ENCODE measurements around the gene C10orf90.

C10orf90 gene

DNA sequence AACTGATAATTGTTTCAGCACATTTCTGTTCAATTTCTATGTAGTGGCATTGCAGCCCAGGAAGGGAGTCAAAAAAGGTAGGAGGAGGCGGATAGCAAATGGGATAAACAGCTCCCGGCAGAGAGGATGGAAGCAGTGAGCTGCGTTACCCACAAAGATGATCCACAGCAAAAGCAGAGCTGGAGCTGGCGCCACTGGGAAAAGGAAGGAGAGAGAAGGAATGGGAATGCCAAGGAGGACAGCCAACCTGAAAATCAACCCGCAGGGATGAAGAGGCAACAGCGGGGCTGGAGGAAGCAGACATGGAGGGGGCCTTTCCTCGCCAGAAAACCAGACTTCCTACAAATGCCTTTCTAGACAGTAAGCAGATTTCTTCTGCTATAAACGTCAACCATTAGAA is 199.5 kb downstream of the C10orf90 start:
- no peaks in the 10 kb centered on the region for H3K27me3 ChIP-seq (ENCODE audit: low read depth)
- H3K36me3 ChIP-seq (replicated peaks) = no peaks in the 10 kb centered on the region
- no peaks in the 10 kb centered on the region for H3K9me3 ChIP-seq
- H3K4me1 ChIP-seq = no peaks in the 10 kb centered on the region
- no peak overlapping the region for H3K4me3 ChIP-seq
- no peak for DNase-seq (ENCODE audit: low spot score in 2 of 2)
- in situ Hi-C loops (cut with MboI; ENCODE audit: low sequenced_read_pairs) = no loop called here

DNA sequence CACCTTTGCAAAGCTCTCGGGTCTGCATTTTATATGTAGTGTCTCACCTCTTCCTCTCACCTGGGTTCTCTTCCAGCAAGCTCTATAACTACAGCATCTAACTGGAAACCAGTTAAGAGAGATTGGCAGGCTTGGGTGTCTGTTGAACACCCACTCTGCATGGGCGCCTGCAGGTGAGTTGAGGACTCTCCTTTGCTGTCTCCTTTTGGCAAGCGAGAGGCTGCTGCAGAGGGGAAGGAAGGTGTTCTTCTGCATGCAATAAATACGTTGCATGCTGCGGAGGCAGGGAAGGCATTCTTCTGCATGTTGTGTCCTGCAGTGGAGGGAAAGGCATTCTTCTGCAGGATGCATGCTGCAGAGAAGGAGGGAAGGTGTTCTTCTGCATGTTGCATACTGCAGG is 200.8 kb downstream of the C10orf90 start:
- in situ Hi-C loops (cut with MboI; ENCODE audit: low sequenced_read_pairs) = no loop called here
- H3K27me3 ChIP-seq (ENCODE audit: low read depth) = no peaks in the 10 kb centered on the region
- H3K4me1 ChIP-seq = no peaks in the 10 kb centered on the region
- H3K36me3 ChIP-seq (replicated peaks) = no peaks in the 10 kb centered on the region
- no peaks in the 10 kb centered on the region for H3K9me3 ChIP-seq
- DNase-seq (ENCODE audit: low spot score in 2 of 2) = no peak
- no peak overlapping the region for H3K4me3 ChIP-seq

DNA sequence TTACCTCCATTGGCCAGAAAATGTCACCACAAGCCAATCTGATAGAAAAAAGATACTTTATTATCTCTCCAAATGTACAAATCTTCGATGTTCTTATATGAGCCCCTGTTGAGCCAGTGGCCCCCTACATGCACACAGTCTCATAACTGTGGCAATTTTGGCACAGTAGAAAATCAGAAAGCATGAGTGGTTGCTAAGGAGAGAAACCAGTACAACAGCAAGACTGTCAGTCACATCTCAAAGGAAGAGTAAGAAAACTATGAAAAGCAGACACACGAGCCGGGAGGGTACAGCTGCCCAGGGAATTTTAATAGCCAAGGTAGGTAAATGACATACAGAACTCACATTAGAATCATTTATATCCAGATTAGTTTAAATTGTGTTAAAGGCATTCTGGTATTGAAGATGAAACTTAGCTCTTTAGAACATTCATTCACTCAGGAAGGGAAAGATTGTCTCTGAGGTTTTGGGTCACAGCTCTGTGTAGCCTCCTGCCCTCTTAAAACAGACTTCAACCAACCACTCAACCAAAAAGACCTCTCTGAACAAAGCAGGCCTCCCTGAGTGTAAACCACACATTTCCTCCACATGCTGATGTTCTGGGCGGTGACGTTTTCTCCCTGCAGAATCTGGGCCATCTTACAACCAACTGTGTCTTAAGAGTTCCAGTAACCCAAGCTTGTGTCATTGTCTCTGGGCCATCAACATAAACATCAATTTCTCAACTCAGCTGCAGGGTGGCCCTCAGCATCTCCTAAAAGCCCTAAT is 201.4 kb downstream of the C10orf90 start:
- Histone ChIP-seq H3K36me3 (replicated peaks) (no peaks in the 10 kb centered on the region), H3K4me3 (no peak overlapping the region), H3K27me3 (ENCODE audit: low read depth) (no peaks in the 10 kb centered on the region), H3K9me3 (no peaks in the 10 kb centered on the region), H3K4me1 (no peaks in the 10 kb centered on the region)
- in situ Hi-C loops (cut with MboI; ENCODE audit: low sequenced_read_pairs) = no loop called here
- no peak for DNase-seq (ENCODE audit: low spot score in 2 of 2)

DNA sequence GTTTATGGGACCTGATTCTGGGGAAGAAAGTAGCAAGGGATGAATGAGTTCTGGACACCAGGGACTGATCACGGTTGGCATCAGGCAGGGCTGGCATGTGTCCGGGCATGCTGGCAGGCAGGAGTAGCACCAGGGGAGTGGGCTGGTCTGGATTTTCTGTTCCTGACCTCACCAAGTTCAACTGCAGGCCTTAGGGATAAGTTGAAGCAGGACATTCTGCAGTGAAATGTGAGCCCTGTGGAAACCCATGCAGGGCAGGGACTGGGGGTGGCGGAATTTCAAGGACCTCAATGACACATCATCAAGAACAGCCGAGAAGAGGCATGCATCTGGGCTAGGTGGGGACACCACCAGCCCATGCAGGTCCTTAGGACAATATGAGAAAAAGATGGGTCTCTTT is 202.0 kb downstream of the C10orf90 start:
- Histone ChIP-seq H3K9me3 (no peaks in the 10 kb centered on the region), H3K4me1 (no peaks in the 10 kb centered on the region), H3K4me3 (no peak overlapping the region), H3K36me3 (replicated peaks) (no peaks in the 10 kb centered on the region), H3K27me3 (ENCODE audit: low read depth) (no peaks in the 10 kb centered on the region)
- DNase-seq (ENCODE audit: low spot score in 2 of 2) = no peak
- in situ Hi-C loops (cut with MboI; ENCODE audit: low sequenced_read_pairs) = no loop called here

DNA sequence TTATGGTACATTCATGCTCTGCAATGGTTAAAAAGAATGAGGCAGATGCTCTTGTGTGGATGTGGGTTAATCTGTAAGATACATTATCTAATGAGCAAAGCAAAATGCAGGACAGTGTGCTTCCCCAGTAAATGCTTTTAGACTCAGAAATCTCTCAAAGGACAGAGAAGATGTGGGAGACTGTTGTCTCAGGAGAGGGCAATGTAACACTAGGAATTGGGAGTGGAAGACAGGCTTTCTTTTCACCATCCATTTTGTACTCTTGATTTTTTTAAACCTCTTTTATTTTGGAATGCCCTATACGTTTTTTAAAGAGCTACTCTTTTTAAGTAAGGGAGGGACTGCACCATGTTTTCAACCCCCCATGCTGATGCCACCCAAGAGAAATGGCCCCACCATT is 204.7 kb downstream of the C10orf90 start:
- no peak for DNase-seq (ENCODE audit: low spot score in 2 of 2)
- H3K9me3 ChIP-seq = no peaks in the 10 kb centered on the region
- H3K4me3 ChIP-seq = no peak overlapping the region
- in situ Hi-C loops (cut with MboI; ENCODE audit: low sequenced_read_pairs) = no loop called here
- H3K4me1 ChIP-seq = no peaks in the 10 kb centered on the region
- H3K36me3 ChIP-seq (replicated peaks) = no peaks in the 10 kb centered on the region
- no peaks in the 10 kb centered on the region for H3K27me3 ChIP-seq (ENCODE audit: low read depth)

DNA sequence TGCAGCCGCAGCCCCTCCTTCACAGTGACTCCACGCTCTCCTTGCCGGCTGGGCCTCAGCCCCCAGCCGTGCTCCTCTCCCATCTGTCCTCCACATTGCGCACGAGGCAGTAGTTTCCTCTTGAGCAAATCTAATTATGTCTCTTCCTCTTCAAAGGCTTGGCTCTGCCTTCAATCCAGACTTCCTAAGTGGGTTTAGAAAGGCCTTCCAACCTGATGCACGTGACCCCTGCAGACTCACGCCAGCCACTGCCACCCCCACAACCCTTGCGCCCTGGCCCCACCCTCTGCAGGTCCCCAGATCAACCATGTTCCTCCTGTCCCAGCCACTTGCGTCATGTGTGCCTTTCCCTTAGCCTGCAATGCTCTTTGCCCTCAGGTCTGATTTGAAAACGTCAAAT is 207.2 kb downstream of the C10orf90 start:
- no peak overlapping the region for H3K4me3 ChIP-seq
- DNase-seq (ENCODE audit: low spot score in 2 of 2) = no peak
- in situ Hi-C loops (cut with MboI; ENCODE audit: low sequenced_read_pairs) = no loop called here
- H3K9me3 ChIP-seq = no peaks in the 10 kb centered on the region
- no peaks in the 10 kb centered on the region for H3K36me3 ChIP-seq (replicated peaks)
- no peaks in the 10 kb centered on the region for H3K4me1 ChIP-seq
- H3K27me3 ChIP-seq (ENCODE audit: low read depth) = no peaks in the 10 kb centered on the region

DNA sequence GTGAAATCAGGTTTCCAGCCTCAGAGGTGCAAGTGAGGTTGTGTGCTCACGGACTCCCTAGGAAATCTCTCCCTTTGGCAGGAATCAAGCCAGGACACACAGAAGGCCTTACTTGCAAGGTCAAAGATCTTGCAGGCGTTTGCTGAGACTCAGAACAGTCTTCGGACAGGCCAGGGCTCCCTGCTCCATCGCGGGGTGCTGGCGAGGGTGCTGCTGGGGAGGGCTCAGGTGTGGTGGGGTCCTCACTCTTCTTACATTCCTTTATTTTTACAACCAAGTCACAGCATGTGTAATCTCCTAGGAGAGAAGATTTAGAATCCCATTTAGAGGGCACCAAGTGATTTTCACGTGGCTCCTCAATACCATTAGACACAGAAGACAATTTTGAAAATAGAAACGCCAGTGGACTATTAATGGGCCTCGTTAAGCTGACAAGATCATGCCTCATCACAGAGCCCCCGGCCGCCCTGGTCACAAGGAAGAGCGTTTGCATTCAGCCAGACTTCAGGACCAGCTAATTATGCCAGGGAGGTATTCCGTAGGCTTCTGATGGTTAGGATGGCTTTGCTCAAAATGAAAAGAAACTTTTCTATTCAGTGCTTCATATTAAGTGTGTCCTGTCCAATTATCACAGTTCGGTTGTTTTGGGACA is 209.1 kb downstream of the C10orf90 start:
- no peak for DNase-seq (ENCODE audit: low spot score in 2 of 2)
- H3K27me3 ChIP-seq (ENCODE audit: low read depth) = no peaks in the 10 kb centered on the region
- H3K4me1 ChIP-seq = no peaks in the 10 kb centered on the region
- H3K36me3 ChIP-seq (replicated peaks) = no peaks in the 10 kb centered on the region
- H3K4me3 ChIP-seq = no peak overlapping the region
- H3K9me3 ChIP-seq = no peaks in the 10 kb centered on the region
- in situ Hi-C loops (cut with MboI; ENCODE audit: low sequenced_read_pairs) = no loop called here

DNA sequence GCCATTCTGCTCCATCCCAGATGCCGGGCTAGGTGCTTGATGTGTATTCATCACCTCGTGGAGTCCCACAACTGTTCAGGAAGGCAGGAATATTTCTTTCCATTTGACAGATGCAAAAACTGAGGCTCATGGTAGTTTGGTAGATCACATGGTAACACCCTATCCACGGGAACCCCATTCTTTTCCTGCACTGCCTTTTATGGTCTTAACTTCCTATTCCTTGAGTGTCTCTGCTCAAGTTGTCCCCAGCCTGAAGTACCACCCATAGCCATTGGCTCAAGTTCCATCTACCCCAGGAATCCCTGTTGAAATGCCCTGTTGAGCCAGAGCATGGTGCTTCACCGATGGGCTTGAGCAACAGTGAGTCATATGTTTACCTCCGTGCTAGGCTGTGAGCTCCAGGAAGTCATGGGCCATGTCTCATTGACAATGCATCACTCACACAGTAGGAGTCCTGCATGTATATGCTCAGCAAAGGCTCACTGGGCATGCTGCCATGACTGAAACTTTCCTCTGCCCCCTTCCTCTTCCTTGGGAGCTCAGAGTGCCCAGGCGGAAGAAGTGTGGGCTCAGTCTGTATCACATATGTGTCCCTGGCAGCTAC is 210.5 kb downstream of the C10orf90 start:
- Histone ChIP-seq H3K27me3 (ENCODE audit: low read depth) (no peaks in the 10 kb centered on the region), H3K4me3 (no peak overlapping the region), H3K36me3 (replicated peaks) (no peaks in the 10 kb centered on the region), H3K9me3 (no peaks in the 10 kb centered on the region), H3K4me1 (no peaks in the 10 kb centered on the region)
- no peak for DNase-seq (ENCODE audit: low spot score in 2 of 2)
- in situ Hi-C loops (cut with MboI; ENCODE audit: low sequenced_read_pairs) = no loop called here

DNA sequence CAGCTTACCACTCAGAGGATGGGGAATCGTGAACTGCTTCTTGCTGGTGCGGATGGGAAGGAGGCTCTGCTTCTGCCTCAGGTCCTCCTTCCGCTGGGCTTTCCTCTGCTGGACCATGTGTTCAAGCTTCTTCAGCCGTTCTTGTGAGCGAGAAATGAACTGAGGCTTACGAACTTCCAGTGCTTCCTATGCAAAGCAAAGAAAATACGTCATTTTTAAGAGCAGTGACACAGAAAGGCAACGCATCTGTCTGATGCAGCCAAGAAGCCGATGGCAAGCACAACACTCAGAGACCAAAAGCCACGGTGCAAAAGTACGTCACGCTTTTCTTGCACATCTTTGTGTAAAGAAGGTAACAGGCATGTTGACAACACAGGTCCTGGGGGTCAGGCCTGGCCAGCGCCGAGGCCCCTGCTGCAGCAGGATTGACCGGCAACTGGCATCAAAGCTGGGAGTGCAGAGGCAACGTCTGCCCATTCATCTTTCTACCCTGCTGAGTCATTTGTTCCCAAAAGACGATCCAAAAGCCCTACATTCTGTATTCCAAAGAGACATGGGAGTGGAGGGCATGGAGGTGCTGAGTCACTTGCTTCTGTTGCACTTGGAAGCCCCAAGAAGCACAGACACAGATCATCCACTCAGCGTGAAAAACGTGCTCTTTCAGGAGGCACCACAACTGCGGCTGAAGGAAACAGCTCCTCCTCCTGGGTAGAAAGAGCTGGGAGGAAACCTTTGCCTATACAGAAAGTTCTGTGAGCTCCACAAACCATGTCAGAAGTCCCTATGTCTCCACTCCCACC is 211.3 kb downstream of the C10orf90 start:
- Histone ChIP-seq H3K27me3 (ENCODE audit: low read depth) (no peaks in the 10 kb centered on the region), H3K4me1 (no peaks in the 10 kb centered on the region), H3K4me3 (no peak overlapping the region), H3K9me3 (no peaks in the 10 kb centered on the region), H3K36me3 (replicated peaks) (no peaks in the 10 kb centered on the region)
- in situ Hi-C loops (cut with MboI; ENCODE audit: low sequenced_read_pairs) = no loop called here
- no peak for DNase-seq (ENCODE audit: low spot score in 2 of 2)

DNA sequence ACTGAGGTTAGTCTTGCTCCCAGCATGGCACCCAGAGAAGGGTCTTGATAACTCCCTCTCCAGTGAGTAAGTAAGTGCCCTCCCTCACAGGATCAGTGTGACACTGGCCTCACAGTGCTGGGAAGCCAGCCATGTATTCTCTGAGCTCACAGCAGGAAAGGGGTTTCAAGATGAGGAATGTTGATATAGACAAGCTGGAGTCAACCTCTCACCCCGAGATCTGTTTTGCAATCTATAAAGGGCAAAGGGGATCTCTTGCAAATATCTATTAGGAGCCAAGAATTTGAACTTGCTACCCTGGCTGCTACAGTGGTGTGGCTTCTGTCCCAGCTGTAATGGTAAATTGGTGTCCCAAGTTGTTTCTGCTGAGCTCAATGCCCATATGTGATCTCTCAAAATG is 212.0 kb downstream of the C10orf90 start:
- Histone ChIP-seq H3K9me3 (no peaks in the 10 kb centered on the region), H3K36me3 (replicated peaks) (no peaks in the 10 kb centered on the region), H3K27me3 (ENCODE audit: low read depth) (no peaks in the 10 kb centered on the region), H3K4me3 (no peak overlapping the region), H3K4me1 (no peaks in the 10 kb centered on the region)
- DNase-seq (ENCODE audit: low spot score in 2 of 2) = no peak
- in situ Hi-C loops (cut with MboI; ENCODE audit: low sequenced_read_pairs) = no loop called here

DNA sequence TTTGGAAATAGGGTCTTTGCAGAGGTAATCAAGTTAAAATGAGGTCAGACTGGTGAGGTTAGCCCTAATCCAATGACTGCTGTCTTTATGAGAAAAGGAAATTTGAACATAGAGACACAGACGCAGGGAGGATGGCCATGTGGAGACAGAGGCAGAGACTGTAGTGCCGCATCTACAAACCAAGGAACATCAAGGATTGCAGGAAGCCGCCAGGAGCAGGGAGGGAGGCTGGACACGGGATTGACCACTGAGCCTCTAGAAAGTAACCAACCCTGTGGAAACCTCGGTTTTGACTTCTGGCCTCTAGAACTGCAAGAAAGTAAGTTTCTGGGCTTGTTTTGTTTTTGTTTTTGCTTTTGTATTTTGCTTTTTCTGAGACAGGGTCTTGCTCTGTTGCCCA is 213.9 kb downstream of the C10orf90 start:
- in situ Hi-C loops (cut with MboI; ENCODE audit: low sequenced_read_pairs) = no loop called here
- Histone ChIP-seq H3K4me3 (no peak overlapping the region), H3K4me1 (no peaks in the 10 kb centered on the region), H3K9me3 (no peaks in the 10 kb centered on the region), H3K36me3 (replicated peaks) (no peaks in the 10 kb centered on the region), H3K27me3 (ENCODE audit: low read depth) (no peaks in the 10 kb centered on the region)
- no peak for DNase-seq (ENCODE audit: low spot score in 2 of 2)

DNA sequence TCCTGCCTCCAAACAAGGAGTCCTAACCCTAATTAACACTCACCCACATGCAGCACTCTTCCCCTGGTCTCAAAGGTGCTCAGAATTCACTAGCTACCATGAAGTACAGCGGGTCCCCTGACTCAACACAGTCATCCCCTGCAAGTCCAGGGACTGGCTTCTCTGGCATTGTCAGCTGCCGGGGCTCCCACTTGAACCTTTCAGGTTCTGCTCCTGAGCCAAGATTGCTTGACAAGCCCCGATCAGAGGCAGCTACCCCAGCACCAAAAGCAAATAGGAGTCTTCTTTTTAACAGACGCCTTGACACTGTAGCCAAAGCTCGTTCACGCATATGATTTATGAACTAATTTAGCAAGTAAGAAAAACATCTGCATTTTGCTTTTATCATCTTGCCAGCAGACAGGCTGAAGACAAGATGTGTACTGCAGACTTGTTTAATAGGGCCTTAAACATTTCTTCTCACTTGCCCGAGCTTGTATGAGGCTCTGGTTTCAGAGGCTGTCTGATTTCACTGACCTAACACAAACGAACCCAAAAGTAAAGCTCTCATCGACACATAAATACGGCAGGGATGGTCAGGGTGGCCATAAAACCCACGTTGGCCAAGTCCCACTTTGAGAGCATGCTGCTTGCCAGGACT is 214.6 kb downstream of the C10orf90 start:
- H3K4me1 ChIP-seq = no peaks in the 10 kb centered on the region
- no peak overlapping the region for H3K4me3 ChIP-seq
- in situ Hi-C loops (cut with MboI; ENCODE audit: low sequenced_read_pairs) = no loop called here
- H3K9me3 ChIP-seq = no peaks in the 10 kb centered on the region
- no peaks in the 10 kb centered on the region for H3K27me3 ChIP-seq (ENCODE audit: low read depth)
- H3K36me3 ChIP-seq (replicated peaks) = no peaks in the 10 kb centered on the region
- DNase-seq (ENCODE audit: low spot score in 2 of 2) = no peak

DNA sequence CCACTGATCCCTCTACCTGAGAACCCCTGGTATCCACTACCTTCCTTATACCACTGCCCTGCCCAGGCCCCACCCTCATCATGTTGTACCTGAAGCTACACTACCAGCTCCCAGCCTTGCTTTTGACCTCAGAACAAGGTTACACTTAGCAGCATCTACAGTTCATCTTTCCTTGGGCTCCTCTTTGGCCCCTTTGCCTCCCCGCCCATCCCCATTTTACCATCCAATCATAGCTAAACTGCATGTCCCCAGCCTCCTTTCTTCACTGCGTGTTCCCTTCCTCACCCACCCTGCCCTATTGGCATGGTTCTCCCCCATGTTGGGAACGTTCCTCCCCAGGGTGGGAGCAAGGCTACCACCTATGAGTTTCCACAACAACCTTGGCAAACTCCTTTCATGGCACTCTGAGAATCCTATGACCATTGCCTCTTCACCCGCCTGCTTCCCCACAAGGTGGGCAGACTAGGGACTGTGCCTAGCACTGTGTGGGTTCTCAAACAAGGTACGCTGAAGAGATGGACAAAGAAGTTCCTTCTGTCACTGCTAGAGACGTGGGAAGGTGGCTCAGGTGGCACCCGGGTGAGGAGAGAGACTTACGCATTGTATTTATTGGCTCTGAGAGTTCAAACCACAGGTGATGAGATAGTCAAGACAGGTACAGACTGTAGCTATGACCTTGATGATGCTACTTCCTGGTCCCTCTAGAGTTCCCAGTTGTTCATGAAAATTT is 215.3 kb downstream of the C10orf90 start:
- DNase-seq (ENCODE audit: low spot score in 2 of 2) = no peak
- no peaks in the 10 kb centered on the region for H3K27me3 ChIP-seq (ENCODE audit: low read depth)

More for the DNA sequence above, 215.3 kb downstream of the C10orf90 start:
- Histone ChIP-seq H3K4me3 (no peak overlapping the region), H3K4me1 (no peaks in the 10 kb centered on the region), H3K9me3 (no peaks in the 10 kb centered on the region), H3K36me3 (replicated peaks) (no peaks in the 10 kb centered on the region)
- in situ Hi-C loops (cut with MboI; ENCODE audit: low sequenced_read_pairs) = no loop called here

Data from HAP-1 (cell line).